Small intestine (tissue), 7 donors: ENCODE results near the gene MVB12B. TPM values are rescaled to one million over a fixed set of nuclear protein-coding genes. Genes with fewer than 3 reads are reported as not detected.

ENCODE experiments used
- DNase-seq, 2 donors: peaks; one replicate each; pipeline versions ENCODE4 v3.0.0 to v3.0.0-alpha.2; 2013
- FAIRE-seq: peaks from 2 replicates; lab custom pipeline; 2012; peaks lifted over from hg19 to GRCh38; lab: Jason Lieb, UNC
- H3K27ac ChIP-seq, 3 donors: one replicate each; pipeline ENCODE4 v1.5.1; 2013; ENCODE audit warnings: low read length in 2 of 3, mild to moderate bottlenecking in 2 of 3, control low read depth in 1 of 3, inconsistent platforms in 1 of 3, low read depth in 1 of 3, moderate library complexity in 1 of 3
- H3K27me3 ChIP-seq, 3 donors: one replicate each; pipeline ENCODE4 v1.6.1; 2013; ENCODE audit warnings: low read length in 3 of 3, inconsistent platforms in 1 of 3; ENCODE audit not compliant: control insufficient read depth in 3 of 3, insufficient read depth in 3 of 3
- H3K36me3 ChIP-seq, 3 donors: one replicate each; pipeline ENCODE4 v1.6.1; 2013; ENCODE audit warnings: low read length in 3 of 3, inconsistent platforms in 1 of 3, low read depth in 1 of 3, mild to moderate bottlenecking in 1 of 3, moderate library complexity in 1 of 3; ENCODE audit not compliant: control insufficient read depth in 3 of 3, insufficient read depth in 2 of 3
- H3K4me1 ChIP-seq, 3 donors: one replicate each; pipeline ENCODE4 v1.6.1; 2013; ENCODE audit warnings: low read length in 2 of 3, inconsistent platforms in 1 of 3, low read depth in 1 of 3, mild to moderate bottlenecking in 1 of 3, moderate library complexity in 1 of 3; ENCODE audit not compliant: control insufficient read depth in 3 of 3, insufficient read depth in 2 of 3
- H3K4me3 ChIP-seq, 3 donors: one replicate each; pipeline ENCODE4 v1.5.1; 2013; ENCODE audit warnings: low read length in 3 of 3, control low read depth in 1 of 3, inconsistent platforms in 1 of 3, low read depth in 1 of 3, mild to moderate bottlenecking in 1 of 3, moderate library complexity in 1 of 3
- H3K9me3 ChIP-seq, 2 donors: one replicate each; pipeline ENCODE4 v1.6.1; 2013; ENCODE audit warnings: low read depth in 1 of 2, low read length in 1 of 2; ENCODE audit not compliant: control insufficient read depth in 2 of 2, insufficient read depth in 1 of 2
- WGBS, 3 donors: extraction: QIAGEN DNeasy Blood & Tissue Kit; methylation state at CpG; one replicate each; pipeline ENCODE4 v1.1.7; 2013; 5-methylcytosine and 5-hydroxymethylcytosine counted together
- polyA plus RNA-seq, 4 donors: library from polyadenylated mRNA; stranded (reverse) in 3 of 4; unstranded in 1 of 4; fragments of 200-250 nt in 3 of 4; fragments of 120-200 nt in 1 of 4; gene quantifications; one replicate each; pipeline versions ENCODE4 v1.2.1 to v1.2.3, GENCODE V29; 2013
- donor health status: healthy with polysubstance abuse.
- donor health status: control.
- donor health status: control.
- donor health status: Bipolar disorder and iron deficiency.
- donor health status: healthy.

The MVB12B gene
- polyA plus RNA-seq, 4 donors = 1.6 to 10.0 (median 4.2) TPM

DNA sequence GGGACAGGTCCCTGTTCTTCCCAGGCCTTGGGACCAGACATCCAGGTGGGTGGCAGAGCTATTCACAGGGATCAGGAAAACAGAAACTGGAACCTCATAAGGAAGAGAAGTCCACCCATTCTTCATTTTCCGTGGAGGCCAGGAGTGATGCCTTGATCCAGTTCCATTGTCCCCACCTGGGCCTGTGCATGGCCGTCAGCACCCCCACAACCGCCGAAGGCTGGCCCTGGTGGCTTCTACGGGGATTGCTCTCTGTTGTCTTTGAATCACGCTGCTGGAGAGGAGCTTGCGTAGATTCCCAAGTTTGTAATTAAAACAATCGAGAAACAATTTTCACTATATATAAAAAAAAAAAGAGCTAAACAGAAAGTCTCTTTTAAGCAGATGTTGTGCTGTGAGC, 134.4 kb downstream of the MVB12B start:
- H3K9me3 ChIP-seq = no peaks in the 10 kb centered on the region
- FAIRE-seq (no peak), DNase-seq (no peak)
- H3K27me3 ChIP-seq = no peaks in the 10 kb centered on the region
- WGBS, 3 donors = 91 to 95% (median 94%) methylated on average over 8 of the region's 8 CpGs
- H3K4me3 ChIP-seq = no peak overlapping the region
- H3K4me1 ChIP-seq = no peaks in the 10 kb centered on the region
- H3K27ac ChIP-seq = no peak overlapping the region
- peaks cover 0 to 49% (median 0%) of the 10 kb centered on the region in 3 donors for H3K36me3 ChIP-seq

DNA sequence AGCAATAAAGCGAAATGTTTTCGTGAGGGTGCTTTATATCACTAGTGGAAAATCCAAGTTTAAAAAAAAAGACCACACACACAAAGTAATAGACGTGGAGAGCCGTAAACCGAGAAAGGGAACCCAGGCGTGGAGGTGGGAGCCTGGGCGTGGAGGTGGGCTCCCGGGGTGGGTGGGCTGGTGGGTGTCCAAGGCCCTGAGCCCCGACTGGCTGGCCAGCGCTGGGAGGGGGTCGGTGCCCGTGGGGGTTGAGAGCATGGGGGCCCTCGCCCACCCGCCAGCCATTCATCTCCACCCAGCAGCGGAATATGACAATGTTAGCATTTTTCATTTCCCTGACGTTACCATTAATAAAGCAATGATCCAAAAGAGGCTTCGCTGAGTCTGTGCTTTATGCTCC, 135.0 kb downstream of the MVB12B start:
- Histone ChIP-seq H3K36me3 (peaks cover 0 to 46% (median 0%) of the 10 kb centered on the region in 3 donors), H3K4me1 (no peaks in the 10 kb centered on the region), H3K4me3 (no peak overlapping the region), H3K9me3 (no peaks in the 10 kb centered on the region), H3K27me3 (no peaks in the 10 kb centered on the region), H3K27ac (no peak overlapping the region)
- FAIRE-seq = no peak
- DNase-seq = no peak
- 93 to 96% (median 94%) methylated on average over 17 of the region's 17 CpGs for WGBS, 3 donors

DNA sequence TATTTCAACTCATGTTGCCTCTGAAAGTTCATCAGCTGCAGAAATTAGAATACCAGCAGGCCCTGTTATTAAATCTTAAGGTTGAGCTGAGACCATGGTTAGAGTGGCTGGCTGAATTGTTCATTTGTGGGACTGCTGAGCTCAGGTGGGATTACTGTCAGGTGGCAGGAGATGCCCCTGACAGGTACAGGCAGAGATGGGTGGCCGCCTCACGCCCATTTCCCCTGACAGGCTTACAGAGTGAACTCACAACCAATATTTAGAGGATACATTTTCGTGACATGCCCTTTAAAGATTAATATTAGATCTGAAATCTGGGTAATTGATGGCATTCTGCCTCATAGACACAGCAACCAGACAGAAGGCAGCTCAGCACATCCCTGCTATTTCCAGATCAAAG, 136.0 kb downstream of the MVB12B start:
- Histone ChIP-seq H3K27me3 (no peaks in the 10 kb centered on the region), H3K27ac (no peak overlapping the region), H3K36me3 (peaks cover 0 to 39% (median 0%) of the 10 kb centered on the region in 3 donors), H3K4me3 (no peak overlapping the region), H3K4me1 (no peaks in the 10 kb centered on the region), H3K9me3 (no peaks in the 10 kb centered on the region)
- FAIRE-seq = no peak
- no peak for DNase-seq
- 91 to 96% (median 92%) methylated on average over 3 of the region's 3 CpGs for WGBS, 3 donors

DNA sequence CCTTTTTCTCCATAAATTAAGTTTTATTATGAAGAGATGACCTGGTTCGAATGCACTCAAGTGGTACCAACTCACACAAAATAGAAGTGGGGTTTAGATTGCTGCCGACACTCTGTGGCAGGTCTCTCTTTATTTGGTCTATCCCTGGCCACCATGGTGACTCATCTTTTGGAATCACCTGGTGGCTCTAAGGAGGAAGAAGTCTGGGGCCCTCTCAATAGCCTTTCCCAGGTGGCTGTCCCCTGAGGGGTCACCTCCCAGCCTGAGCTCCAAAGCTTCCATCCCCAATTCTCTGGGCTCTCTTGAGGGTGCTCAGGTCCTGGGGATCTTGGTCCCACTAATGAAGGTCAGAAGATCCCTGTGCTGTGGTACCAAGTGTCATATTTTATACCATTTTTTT, 136.8 kb downstream of the MVB12B start:
- FAIRE-seq = no peak
- no peak for DNase-seq
- 91 to 96% (median 94%) methylated on average over 2 of the region's 2 CpGs for WGBS, 3 donors
- no peaks in the 10 kb centered on the region for H3K9me3 ChIP-seq
- no peak overlapping the region for H3K4me3 ChIP-seq
- H3K36me3 ChIP-seq = peaks cover 0 to 37% (median 0%) of the 10 kb centered on the region in 3 donors
- no peak overlapping the region for H3K27ac ChIP-seq
- no peaks in the 10 kb centered on the region for H3K4me1 ChIP-seq
- no peaks in the 10 kb centered on the region for H3K27me3 ChIP-seq

GRCh38 chr9:126464694-126465441, 138.2 kb downstream of the MVB12B start:
- peaks cover 0 to 40% (median 0%) of the 10 kb centered on the region in 3 donors for H3K36me3 ChIP-seq
- no peak overlapping the region for H3K4me3 ChIP-seq
- H3K4me1 ChIP-seq = no peaks in the 10 kb centered on the region
- DNase-seq = no peak
- FAIRE-seq = no peak
- no peaks in the 10 kb centered on the region for H3K27me3 ChIP-seq
- no peak overlapping the region for H3K27ac ChIP-seq
- 94 to 96% (median 96%) methylated on average over 11 of the region's 11 CpGs for WGBS, 3 donors
- no peaks in the 10 kb centered on the region for H3K9me3 ChIP-seq

DNA sequence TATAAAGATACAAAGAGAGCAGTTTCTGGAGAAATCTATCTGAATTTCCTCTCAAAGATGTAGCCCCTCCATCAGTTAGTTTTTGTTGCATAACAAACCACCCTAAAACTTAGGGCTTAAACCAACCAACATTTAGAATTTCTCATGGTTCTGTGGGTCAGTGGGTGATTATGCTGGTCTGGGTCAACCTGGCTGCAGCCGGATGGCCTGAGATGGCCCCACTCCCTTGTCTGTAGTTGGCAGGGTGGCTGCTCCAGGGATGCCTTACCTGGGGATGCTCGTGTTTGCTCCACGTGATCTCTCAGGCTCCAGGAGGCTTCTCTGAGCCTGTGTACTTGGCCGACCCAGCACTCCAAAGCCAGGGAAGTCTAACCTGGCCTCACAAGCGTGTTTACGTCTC, 139.3 kb downstream of the MVB12B start:
- no peak overlapping the region for H3K4me3 ChIP-seq
- WGBS, 3 donors = 96% methylated on average over 6 of the region's 6 CpGs
- DNase-seq (no peak), FAIRE-seq (no peak)
- H3K4me1 ChIP-seq = no peaks in the 10 kb centered on the region
- H3K9me3 ChIP-seq = no peaks in the 10 kb centered on the region
- H3K27me3 ChIP-seq = no peaks in the 10 kb centered on the region
- H3K36me3 ChIP-seq = peaks cover 0 to 34% (median 0%) of the 10 kb centered on the region in 3 donors
- no peak overlapping the region for H3K27ac ChIP-seq

GRCh38 chr9:126468141-126468825, 141.7 kb downstream of the MVB12B start:
- Histone ChIP-seq H3K4me3 (no peak overlapping the region), H3K9me3 (no peaks in the 10 kb centered on the region), H3K27me3 (no peaks in the 10 kb centered on the region), H3K36me3 (peaks cover 0 to 33% (median 0%) of the 10 kb centered on the region in 3 donors), H3K4me1 (no peaks in the 10 kb centered on the region), H3K27ac (no peak overlapping the region)
- no peak for DNase-seq
- WGBS, 3 donors = 89 to 97% (median 95%) methylated on average over 14 of the region's 14 CpGs
- FAIRE-seq = no peak

- Histone ChIP-seq H3K9me3 (no peaks in the 10 kb centered on the region), H3K4me1 (no peaks in the 10 kb centered on the region), H3K36me3 (peaks cover 0 to 34% (median 0%) of the 10 kb centered on the region in 3 donors), H3K27me3 (no peaks in the 10 kb centered on the region), H3K4me3 (no peak overlapping the region), H3K27ac (peak overlapping the region; percentile 13 to 63 (median 41))
- DNase-seq (no peak), FAIRE-seq (no peak)
- WGBS, 3 donors = 65 to 83% (median 68%) methylated on average over 12 of the region's 12 CpGs
Observed at GRCh38 chr9:126470241-126470993, 143.8 kb downstream of the MVB12B start.
